Liver (tissue), 9 donors: ENCODE data around the gene DHX9. TPM values are rescaled to one million over a fixed set of nuclear protein-coding genes. Genes with fewer than 3 reads are reported as not detected.
A peak's percentile ranks its signal among the peaks of the same experiment; 100 is the strongest.

Experiments
- DNase-seq: peaks from one replicate; pipeline ENCODE4 v3.0.0-alpha.2; 2017; ENCODE audit warnings: low spot score
- H3K27ac ChIP-seq, 2 donors: one replicate each; pipeline ENCODE4 v1.7.0; 2013; ENCODE audit warnings: inconsistent platforms in 2 of 2, low read length in 2 of 2, control low read depth in 1 of 2, low read depth in 1 of 2, mild to moderate bottlenecking in 1 of 2
- H3K27me3 ChIP-seq, 4 donors: one replicate each; pipeline versions ENCODE4 v1.6.1 to v1.7.0; 2013; ENCODE audit warnings: low read length in 3 of 4, inconsistent platforms in 1 of 4, mild to moderate bottlenecking in 1 of 4, moderate library complexity in 1 of 4; ENCODE audit not compliant: control insufficient read depth in 4 of 4, insufficient read depth in 4 of 4
- H3K36me3 ChIP-seq, 4 donors: one replicate each; pipeline versions ENCODE4 v1.6.1 to v1.7.0; 2013; ENCODE audit warnings: low read length in 3 of 4, mild to moderate bottlenecking in 3 of 4, low read depth in 1 of 4, moderate library complexity in 1 of 4; ENCODE audit not compliant: control insufficient read depth in 4 of 4, insufficient read depth in 3 of 4
- H3K4me1 ChIP-seq, 4 donors: one replicate each; pipeline versions ENCODE4 v1.6.1 to v1.7.0; 2013; ENCODE audit warnings: low read length in 3 of 4, mild to moderate bottlenecking in 3 of 4, moderate library complexity in 1 of 4; ENCODE audit not compliant: control insufficient read depth in 4 of 4, insufficient read depth in 4 of 4
- H3K4me3 ChIP-seq, 3 donors: one replicate each; pipeline versions ENCODE4 v1.6.1 to v1.7.0; 2013; ENCODE audit warnings: low read length in 3 of 3, control low read depth in 1 of 3, low read depth in 1 of 3, mild to moderate bottlenecking in 1 of 3
- H3K9ac ChIP-seq, 2 donors: one replicate each; pipeline ENCODE4 v1.7.0; 2013; ENCODE audit warnings: low read length in 2 of 2, mild to moderate bottlenecking in 2 of 2, moderate library complexity in 2 of 2, control low read depth in 1 of 2, low read depth in 1 of 2
- H3K9me3 ChIP-seq, 4 donors: one replicate each; pipeline versions ENCODE4 v1.6.1 to v1.7.0; 2013; ENCODE audit warnings: low read length in 3 of 4; ENCODE audit not compliant: control insufficient read depth in 4 of 4
- ATF3 ChIP-seq: IDR thresholded peaks from 2 replicates; pipeline ENCODE4 v1.6.1; 2016; ENCODE audit warnings: antibody characterized with exemption
- CTCF ChIP-seq: fragments of 150-350 bp; IDR thresholded peaks from 2 replicates; pipeline ENCODE4 v1.5.1; 2017; ENCODE audit warnings: improper control_type of control experiment, low read depth, low read length; ENCODE audit not compliant: missing input control
- EGR1 ChIP-seq, 2 donors: IDR thresholded peaks; 2 replicates each; pipeline ENCODE4 v1.6.1; 2016 to 2018; ENCODE audit warnings: antibody characterized with exemption in 2 of 2, low read depth in 2 of 2
- FOXA1 ChIP-seq: IDR thresholded peaks from 2 replicates; pipeline ENCODE4 v1.6.1; 2016; ENCODE audit warnings: antibody characterized with exemption
- FOXA2 ChIP-seq: IDR thresholded peaks from 2 replicates; pipeline ENCODE4 v1.6.1; 2016; ENCODE audit warnings: antibody characterized with exemption
- GABPA ChIP-seq, 2 donors: IDR thresholded peaks in 1 of 2; conservative IDR thresholded peaks in 1 of 2; 2 replicates each; pipeline ENCODE4 v1.6.1; 2016; ENCODE audit warnings: antibody characterized with exemption in 2 of 2, mild to moderate bottlenecking in 1 of 2, moderate library complexity in 1 of 2
- HNF4A ChIP-seq, 2 donors: conservative IDR thresholded peaks; 2 replicates each; pipeline ENCODE4 v1.6.1; 2016; ENCODE audit warnings: antibody characterized with exemption in 2 of 2, mild to moderate bottlenecking in 2 of 2
- HNF4G ChIP-seq: IDR thresholded peaks from 2 replicates; pipeline ENCODE4 v1.6.1; 2016; ENCODE audit warnings: antibody characterized with exemption
- JUND ChIP-seq, 2 donors: IDR thresholded peaks; 2 replicates each; pipeline ENCODE4 v1.6.1; 2016; ENCODE audit warnings: antibody characterized with exemption in 2 of 2
- MAX ChIP-seq: IDR thresholded peaks from 2 replicates; pipeline ENCODE4 v1.6.1; 2016; ENCODE audit warnings: antibody characterized with exemption
- NR2F2 ChIP-seq: IDR thresholded peaks from 2 replicates; pipeline ENCODE4 v1.6.1; 2016; ENCODE audit warnings: antibody characterized with exemption
- RAD21 ChIP-seq, 2 donors: IDR thresholded peaks; 2 replicates each; pipeline ENCODE4 v1.6.1; 2016; ENCODE audit warnings: antibody characterized with exemption in 2 of 2, mild to moderate bottlenecking in 2 of 2
- REST ChIP-seq: IDR thresholded peaks from 2 replicates; pipeline ENCODE4 v1.6.1; 2016; ENCODE audit warnings: antibody characterized with exemption, mild to moderate bottlenecking
- RXRA ChIP-seq, 2 donors: IDR thresholded peaks; 2 replicates each; pipeline ENCODE4 v1.6.1; 2017 to 2018; ENCODE audit warnings: antibody characterized with exemption in 2 of 2, mild to moderate bottlenecking in 1 of 2
- SP1 ChIP-seq: IDR thresholded peaks from 2 replicates; pipeline ENCODE4 v1.6.1; 2018; ENCODE audit warnings: antibody characterized with exemption, mild to moderate bottlenecking
- TAF1 ChIP-seq: conservative IDR thresholded peaks from 2 replicates; pipeline ENCODE4 v1.6.1; 2016; ENCODE audit warnings: antibody characterized with exemption, mild to moderate bottlenecking
- YY1 ChIP-seq: IDR thresholded peaks from 2 replicates; pipeline ENCODE4 v1.6.1; 2016; ENCODE audit warnings: antibody characterized with exemption, mild to moderate bottlenecking
- ZBTB33 ChIP-seq: IDR thresholded peaks from 2 replicates; pipeline ENCODE4 v1.6.1; 2016; ENCODE audit warnings: antibody characterized with exemption
- WGBS: extraction: QIAGEN DNeasy Blood & Tissue Kit; methylation state at CpG from one replicate; pipeline ENCODE4 v1.1.7; 2013; 5-methylcytosine and 5-hydroxymethylcytosine counted together
- polyA plus RNA-seq, 2 donors: library from polyadenylated mRNA; stranded (reverse) in 1 of 2; unstranded in 1 of 2; fragments of 200-250 nt in 1 of 2; fragments of >200 nt in 1 of 2; fragmentation: Nextera tagmentation in 1 of 2; extraction: Ambion mirVana in 1 of 2; gene quantifications; one replicate each; pipeline versions ENCODE4 v1.2.1 to v1.2.3, GENCODE V29; 2013 to 2015
- total RNA-seq, 2 donors: library from RNA; depleted of rRNA; stranded (reverse); fragments of >200 nt; gene quantifications; one replicate each; pipeline ENCODE4 v1.2.3, GENCODE V29; 2014
- donor health status: healthy.
- donor health status: healthy.
- donor health status: healthy.
- donor health status: healthy.
- donor health status: healthy.

Gene DHX9
- total and polyA plus RNA-seq, 4 donors: 23.1 to 108 (median 47.3) TPM

GRCh38 chr1:182806015-182806678 is 33.0 kb upstream of the DHX9 start:
- H3K27me3 ChIP-seq: no peaks in the 10 kb centered on the region

GRCh38 chr1:182807907-182808306 is 31.2 kb upstream of the DHX9 start:
- Histone ChIP-seq H3K4me3 (no peak overlapping the region), H3K27me3 (no peaks in the 10 kb centered on the region), H3K27ac (no peak overlapping the region), H3K9me3 (no peaks in the 10 kb centered on the region), H3K9ac (no peak overlapping the region), H3K4me1 (no peaks in the 10 kb centered on the region), H3K36me3 (peaks cover 2 to 15% (median 5%) of the 10 kb centered on the region in 4 donors)
- no peak for DNase-seq
- 91% methylated on average over 3 of the region's 3 CpGs for WGBS
- no peak for TF ChIP-seq FOXA2
- no peak for TF ChIP-seq ZBTB33
- no peak for TF ChIP-seq TAF1
- TF ChIP-seq CTCF: no peak

More at GRCh38 chr1:182806015-182806678, 33.0 kb upstream of the DHX9 start:
- Histone ChIP-seq H3K9ac (no peak overlapping the region), H3K4me1 (no peaks in the 10 kb centered on the region), H3K9me3 (no peaks in the 10 kb centered on the region), H3K27ac (no peak overlapping the region), H3K4me3 (no peak overlapping the region), H3K36me3 (peaks cover 2 to 15% (median 5%) of the 10 kb centered on the region in 4 donors)
- 78% methylated on average over 11 of the region's 11 CpGs for WGBS
- DNase-seq: no peak
- TF ChIP-seq HNF4G (no peak), RAD21 (IDR thresholded peaks at IDR 0.05) (peak; percentile 34 to 50)

GRCh38 chr1:182809414-182809957 is 29.7 kb upstream of the DHX9 start:
- TF ChIP-seq EGR1 (IDR thresholded peaks at IDR 0.05; ENCODE audit: low read depth in 2 of 2) (no peak), HNF4A (conservative IDR thresholded peaks at IDR 0.05) (no peak), HNF4G (no peak), ZBTB33 (no peak), YY1 (no peak), SP1 (no peak), REST (no peak), NR2F2 (no peak), GABPA (IDR thresholded peaks at IDR 0.05 in 1 of 2, conservative IDR thresholded peaks at IDR 0.05 in 1 of 2) (no peak), TAF1 (no peak), FOXA1 (no peak), MAX (no peak), JUND (IDR thresholded peaks at IDR 0.05) (no peak), ATF3 (no peak), RXRA (IDR thresholded peaks at IDR 0.05) (no peak), RAD21 (IDR thresholded peaks at IDR 0.05) (no peak), FOXA2 (no peak)
- H3K36me3 ChIP-seq: peaks cover 2 to 17% (median 4%) of the 10 kb centered on the region in 4 donors
- H3K4me3 ChIP-seq: no peak overlapping the region
- no peak overlapping the region for H3K27ac ChIP-seq
- WGBS: 81% methylated on average over 3 of the region's 3 CpGs
- H3K9ac ChIP-seq: no peak overlapping the region
- no peak for DNase-seq
- H3K27me3 ChIP-seq: no peaks in the 10 kb centered on the region
- no peaks in the 10 kb centered on the region for H3K9me3 ChIP-seq
- no peaks in the 10 kb centered on the region for H3K4me1 ChIP-seq
